Body of pancreas (tissue), 4 donors: ENCODE measurements around the gene SERPINI1.

Experiments
- POLR2A ChIP-seq, 3 donors: fragments of 450-650 bp; IDR thresholded peaks; one replicate each; pipeline ENCODE4 v1.6.1; 2016; ENCODE audit warnings: antibody characterized with exemption in 3 of 3, mild to moderate bottlenecking in 2 of 3
- TF ChIP-seq, protein P1 (sequence below), 7 experiments: fragments of 450-650 bp in 4 of 7; fragments of 200-600 bp in 3 of 7; sonication (generic) in 3 of 7; IDR thresholded peaks; one replicate each; pipeline ENCODE4 v1.5.1; 2016 to 2019; ENCODE audit warnings: antibody characterized with exemption in 7 of 7

- TF ChIP-seq, protein P1, sequence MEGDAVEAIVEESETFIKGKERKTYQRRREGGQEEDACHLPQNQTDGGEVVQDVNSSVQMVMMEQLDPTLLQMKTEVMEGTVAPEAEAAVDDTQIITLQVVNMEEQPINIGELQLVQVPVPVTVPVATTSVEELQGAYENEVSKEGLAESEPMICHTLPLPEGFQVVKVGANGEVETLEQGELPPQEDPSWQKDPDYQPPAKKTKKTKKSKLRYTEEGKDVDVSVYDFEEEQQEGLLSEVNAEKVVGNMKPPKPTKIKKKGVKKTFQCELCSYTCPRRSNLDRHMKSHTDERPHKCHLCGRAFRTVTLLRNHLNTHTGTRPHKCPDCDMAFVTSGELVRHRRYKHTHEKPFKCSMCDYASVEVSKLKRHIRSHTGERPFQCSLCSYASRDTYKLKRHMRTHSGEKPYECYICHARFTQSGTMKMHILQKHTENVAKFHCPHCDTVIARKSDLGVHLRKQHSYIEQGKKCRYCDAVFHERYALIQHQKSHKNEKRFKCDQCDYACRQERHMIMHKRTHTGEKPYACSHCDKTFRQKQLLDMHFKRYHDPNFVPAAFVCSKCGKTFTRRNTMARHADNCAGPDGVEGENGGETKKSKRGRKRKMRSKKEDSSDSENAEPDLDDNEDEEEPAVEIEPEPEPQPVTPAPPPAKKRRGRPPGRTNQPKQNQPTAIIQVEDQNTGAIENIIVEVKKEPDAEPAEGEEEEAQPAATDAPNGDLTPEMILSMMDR (IDR thresholded peaks at IDR 0.05), result no peak
- TF ChIP-seq POLR2A (IDR thresholded peaks at IDR 0.05), result no peak
Measured at GRCh38 chr3:167835953-167836352, 100.4 kb downstream of the SERPINI1 start.
